HG03095 (cell line): ENCODE measurements around the gene PRKCD.
A peak's percentile ranks its signal among the peaks of the same experiment; 100 is the strongest.

Experiments used
- ATAC-seq: cut with Tn5 transposase; IDR thresholded peaks from one replicate; pipeline ENCODE4 v1.9.1; 2021; ENCODE audit warnings: moderate library complexity; ENCODE audit not compliant: unreplicated experiment

Gene PRKCD

GRCh38 chr3:53169832-53170324, 8.9 kb downstream of the PRKCD start:
- ATAC-seq: no peak

- no peak for ATAC-seq
Measured at GRCh38 chr3:53170325-53171063, 9.5 kb downstream of the PRKCD start.

GRCh38 chr3:53171064-53171418, 10.0 kb downstream of the PRKCD start:
- ATAC-seq: no peak

- ATAC-seq: no peak
Measured at GRCh38 chr3:53171827-53172505, 11.0 kb downstream of the PRKCD start.

GRCh38 chr3:53173107-53173506, 12.1 kb downstream of the PRKCD start:
- no peak for ATAC-seq

- peak; percentile 67 for ATAC-seq
Measured at GRCh38 chr3:53174346-53175250, 13.6 kb downstream of the PRKCD start.

GRCh38 chr3:53175613-53176540, 14.9 kb downstream of the PRKCD start:
- ATAC-seq: no peak

GRCh38 chr3:53178246-53178645, 17.2 kb downstream of the PRKCD start:
- ATAC-seq: no peak

- no peak for ATAC-seq
Measured at GRCh38 chr3:53179580-53179979, 18.6 kb downstream of the PRKCD start.

GRCh38 chr3:53180305-53181023, 19.5 kb downstream of the PRKCD start:
- peak; percentile 82 for ATAC-seq

GRCh38 chr3:53181024-53181371, 20.0 kb downstream of the PRKCD start:
- ATAC-seq: no peak

GRCh38 chr3:53181528-53181927, 20.5 kb downstream of the PRKCD start:
- ATAC-seq: no peak

- ATAC-seq: no peak
Measured at GRCh38 chr3:53182764-53183355, 21.9 kb downstream of the PRKCD start.

- ATAC-seq: no peak
Measured at GRCh38 chr3:53183514-53183913, 22.5 kb downstream of the PRKCD start.

- no peak for ATAC-seq
Measured at GRCh38 chr3:53184701-53185100, 23.7 kb downstream of the PRKCD start.

GRCh38 chr3:53185761-53186465, 24.9 kb downstream of the PRKCD start:
- ATAC-seq: no peak

GRCh38 chr3:53186726-53187125, 25.7 kb downstream of the PRKCD start:
- ATAC-seq: no peak

GRCh38 chr3:53187430-53187829, 26.4 kb downstream of the PRKCD start:
- ATAC-seq: no peak
